Left lobe of liver (tissue), 2 donors: ENCODE data around the gene THOC2. TPM values are rescaled to one million over a fixed set of nuclear protein-coding genes. Genes with fewer than 3 reads are reported as not detected.
A peak's percentile ranks its signal among the peaks of the same experiment; 100 is the strongest.
"Not testable (repeated sequence)": the region's sequence is repeated elsewhere in the genome, so short reads cannot be mapped to it uniquely, and the experiment has no call there.

Source experiments
- ATAC-seq: fragments of 200-7000 bp; cut with Tn5 transposase; one replicate; pipeline ENCODE4 v1.9.1; 2020; ENCODE audit warnings: mild to moderate bottlenecking, moderate library complexity
- DNase-seq: peaks from one replicate; pipeline ENCODE4 v3.0.0-alpha.2; 2020; ENCODE audit warnings: low spot score
- total RNA-seq: library from RNA; stranded (reverse); gene quantifications from one replicate; pipeline ENCODE4 v1.2.1, GENCODE V29; 2021
- donor health status: DM: no; HTN: no; CAD: no; lungs with moderate emphysema.
- donor health status: DM: no; HTN: yes; CAD: no.

Gene THOC2
- total RNA-seq, 1 donor from 2014 or later = 20.0 TPM

GRCh38 chrX:123590842-123591486, 141.9 kb downstream of the THOC2 start:
- peak; percentile 78 for ATAC-seq
- DNase-seq = no peak

GRCh38 chrX:123588723-123589122, 144.1 kb downstream of the THOC2 start:
- ATAC-seq = no peak
- no peak for DNase-seq

GRCh38 chrX:123581586-123581985, 151.3 kb downstream of the THOC2 start:
- no peak for ATAC-seq

GRCh38 chrX:123580792-123581191, 152.1 kb downstream of the THOC2 start:
- DNase-seq (no peak), ATAC-seq (no peak)

More at GRCh38 chrX:123581586-123581985, 151.3 kb downstream of the THOC2 start:
- DNase-seq = no peak

GRCh38 chrX:123574027-123574426, 158.8 kb downstream of the THOC2 start:
- not testable (repeated sequence) for DNase-seq, ATAC-seq

GRCh38 chrX:123570011-123570590, 162.8 kb downstream of the THOC2 start:
- ATAC-seq (no peak), DNase-seq (no peak)

- ATAC-seq (no peak), DNase-seq (no peak)
These were observed 169.7 kb downstream of the THOC2 start for GRCh38 chrX:123563167-123563566.

- DNase-seq (no peak), ATAC-seq (no peak)
These were observed 170.3 kb downstream of the THOC2 start for GRCh38 chrX:123562342-123563146.

GRCh38 chrX:123561439-123562215, 171.2 kb downstream of the THOC2 start:
- DNase-seq (no peak), ATAC-seq (no peak)

- ATAC-seq = no peak
- no peak for DNase-seq
These were observed 182.0 kb downstream of the THOC2 start for GRCh38 chrX:123550829-123551228.

Other genes with a start within 250 kb of the THOC2 start
- 26.8 TPM for gene XIAP, start 127.0 kb upstream of the THOC2 start, total RNA-seq
- gene STAG2, start 228.7 kb upstream of the THOC2 start, total RNA-seq = 15.2 TPM